Large intestine (tissue), 3 donors: Measurements from ENCODE around the gene FBXL17. TPM values are rescaled to one million over a fixed set of nuclear protein-coding genes. Genes with fewer than 3 reads are reported as not detected.

Source experiments
- DNase-seq, 2 donors: peaks; one replicate each; pipeline versions ENCODE4 v3.0.0 to v3.0.0-alpha.2; 2013
- H3K27ac ChIP-seq: one replicate; pipeline ENCODE4 v1.5.1; 2013; ENCODE audit warnings: low read length
- H3K27me3 ChIP-seq: 2 replicates; pipeline ENCODE4 v1.6.1; 2013; ENCODE audit warnings: low read length; ENCODE audit not compliant: control insufficient read depth, insufficient read depth
- H3K36me3 ChIP-seq: 2 replicates; pipeline ENCODE4 v1.6.1; 2013; ENCODE audit warnings: low read length; ENCODE audit not compliant: control insufficient read depth, insufficient read depth
- H3K4me1 ChIP-seq: one replicate; pipeline ENCODE4 v1.6.1; 2013; ENCODE audit warnings: low read length; ENCODE audit not compliant: control insufficient read depth, insufficient read depth
- H3K4me3 ChIP-seq: one replicate; pipeline ENCODE4 v1.5.1; 2013; ENCODE audit warnings: low read length
- H3K9me3 ChIP-seq: one replicate; pipeline ENCODE4 v1.6.1; 2013; ENCODE audit warnings: mild to moderate bottlenecking, low read depth, low read length, moderate library complexity; ENCODE audit not compliant: control insufficient read depth
- WGBS: methylation state at CpG from one replicate; pipeline ENCODE4 v1.1.5; 2013; ENCODE audit warnings: low lambda C conversion rate; ENCODE audit not compliant: insufficient coverage; 5-methylcytosine and 5-hydroxymethylcytosine counted together
- polyA plus RNA-seq: library from polyadenylated mRNA; unstranded; fragments of 120-200 nt; gene quantifications from one replicate; pipeline ENCODE4 v1.2.1, GENCODE V29; 2013

The FBXL17 gene
- polyA plus RNA-seq, 1 donor, result 20.4 TPM

DNA sequence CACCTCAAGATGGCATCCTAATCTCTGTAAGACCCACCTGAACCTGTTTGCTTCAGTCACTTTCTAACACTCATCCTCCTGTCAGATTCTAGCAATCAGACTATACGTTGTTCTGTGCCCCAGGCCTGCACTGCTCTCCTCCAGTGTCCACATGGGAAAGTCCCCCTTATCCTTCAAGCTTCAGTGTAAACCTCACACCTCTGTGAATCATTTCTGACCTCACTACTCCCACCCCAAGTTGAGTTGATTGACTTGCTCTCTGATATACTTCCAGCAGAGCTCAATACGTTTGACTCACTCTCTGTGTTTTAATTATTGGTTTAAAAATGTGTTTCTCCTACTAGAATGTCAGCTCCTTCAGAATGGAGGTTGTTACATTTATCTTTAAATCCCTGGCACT lies 240.2 kb downstream of the FBXL17 start:
- WGBS, result 40% methylated on average over 1 of the region's 2 CpGs

DNA sequence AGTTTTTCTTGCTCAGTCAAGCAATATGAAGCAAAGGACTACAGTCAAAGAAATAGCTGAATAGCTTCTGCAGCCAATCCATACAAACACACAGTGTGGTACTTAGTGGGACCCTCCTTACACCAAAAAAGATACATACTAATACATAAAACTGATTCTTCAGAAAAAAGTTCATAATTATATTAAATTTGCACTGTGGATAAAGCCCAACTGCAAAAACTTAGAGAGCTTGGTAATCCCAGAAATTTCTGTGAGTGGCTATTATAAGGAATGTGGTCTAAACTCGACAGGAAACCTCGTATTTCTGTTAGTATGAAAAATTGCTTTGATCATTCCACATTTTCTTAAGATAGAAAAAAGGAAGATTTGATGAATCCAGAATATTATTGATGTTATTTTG lies 245.4 kb downstream of the FBXL17 start:
- H3K27me3 ChIP-seq, result no peaks in the 10 kb centered on the region
- no peak overlapping the region for H3K27ac ChIP-seq
- H3K36me3 ChIP-seq, result no peaks in the 10 kb centered on the region
- no peaks in the 10 kb centered on the region for H3K9me3 ChIP-seq
- WGBS, result 100% methylated on average over 2 of the region's 2 CpGs
- H3K4me3 ChIP-seq, result no peak overlapping the region
- no peak for DNase-seq
- H3K4me1 ChIP-seq, result no peaks in the 10 kb centered on the region

More for the DNA sequence above, 240.2 kb downstream of the FBXL17 start:
- Histone ChIP-seq H3K9me3 (no peaks in the 10 kb centered on the region), H3K4me1 (no peaks in the 10 kb centered on the region), H3K36me3 (no peaks in the 10 kb centered on the region), H3K4me3 (no peak overlapping the region), H3K27me3 (no peaks in the 10 kb centered on the region), H3K27ac (no peak overlapping the region)
- no peak for DNase-seq

DNA sequence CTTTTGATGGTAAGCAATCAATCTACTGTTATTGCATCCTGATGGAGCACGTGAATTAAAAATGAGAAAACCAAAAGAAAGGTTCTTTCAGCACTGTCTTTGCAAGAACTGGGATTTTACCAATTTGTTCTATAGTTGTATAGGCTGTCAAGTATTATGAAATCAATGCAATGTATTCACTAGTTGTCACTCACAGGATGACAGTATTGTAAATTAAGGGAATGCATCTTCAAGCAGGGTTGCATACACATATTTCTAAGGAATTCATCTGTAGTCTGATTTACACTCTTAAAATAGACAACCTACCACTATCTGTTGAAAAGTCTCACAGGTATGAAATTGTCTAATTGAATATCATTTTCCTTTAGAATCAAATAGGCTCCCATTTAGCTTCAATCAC lies 252.8 kb downstream of the FBXL17 start:
- Histone ChIP-seq H3K4me1 (no peaks in the 10 kb centered on the region), H3K27me3 (no peaks in the 10 kb centered on the region), H3K9me3 (no peaks in the 10 kb centered on the region), H3K4me3 (no peak overlapping the region), H3K36me3 (no peaks in the 10 kb centered on the region), H3K27ac (no peak overlapping the region)
- DNase-seq, result no peak
- 100% methylated on average over 1 of the region's 1 CpG for WGBS

- no peaks in the 10 kb centered on the region for H3K27me3 ChIP-seq
- WGBS, result 83% methylated on average over 2 of the region's 3 CpGs
These were observed 256.0 kb downstream of the FBXL17 start for GRCh38 chr5:108125771-108126511.

DNA sequence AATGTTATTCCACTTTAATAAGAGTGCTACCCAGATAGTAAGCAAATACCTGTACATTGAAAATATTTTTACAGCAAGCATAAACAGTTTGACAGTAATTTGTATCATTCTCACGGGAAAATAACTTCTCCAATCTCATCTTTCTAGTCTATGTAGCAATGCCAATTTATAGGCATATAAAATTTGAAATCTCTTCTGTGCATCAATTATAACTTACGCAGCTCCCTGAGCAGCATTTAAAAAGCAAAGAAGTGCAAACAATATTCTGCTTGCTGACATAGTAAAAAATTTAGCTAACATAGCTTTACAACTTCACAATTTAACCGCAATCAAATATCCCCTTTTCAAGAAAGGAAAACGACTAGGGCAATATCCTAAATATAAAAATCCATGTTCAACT lies 257.3 kb downstream of the FBXL17 start:
- no peak for DNase-seq
- Histone ChIP-seq H3K4me1 (no peaks in the 10 kb centered on the region), H3K27ac (no peak overlapping the region), H3K27me3 (no peaks in the 10 kb centered on the region), H3K36me3 (no peaks in the 10 kb centered on the region), H3K9me3 (no peaks in the 10 kb centered on the region), H3K4me3 (no peak overlapping the region)
- 88% methylated on average over 4 of the region's 4 CpGs for WGBS

More at GRCh38 chr5:108125771-108126511, 256.0 kb downstream of the FBXL17 start:
- Histone ChIP-seq H3K27ac (no peak overlapping the region), H3K4me1 (no peaks in the 10 kb centered on the region), H3K9me3 (no peaks in the 10 kb centered on the region), H3K4me3 (no peak overlapping the region), H3K36me3 (no peaks in the 10 kb centered on the region)
- no peak for DNase-seq

GRCh38 chr5:108122702-108123101 lies 259.2 kb downstream of the FBXL17 start:
- no peaks in the 10 kb centered on the region for H3K36me3 ChIP-seq
- no peak for DNase-seq
- no CpG with 5 or more reads among the region's 4 CpGs for WGBS
- H3K4me3 ChIP-seq, result no peak overlapping the region
- H3K4me1 ChIP-seq, result no peaks in the 10 kb centered on the region
- H3K9me3 ChIP-seq, result no peaks in the 10 kb centered on the region
- H3K27me3 ChIP-seq, result no peaks in the 10 kb centered on the region
- no peak overlapping the region for H3K27ac ChIP-seq

GRCh38 chr5:108118813-108119514 lies 262.9 kb downstream of the FBXL17 start:
- Histone ChIP-seq H3K9me3 (no peaks in the 10 kb centered on the region), H3K27me3 (no peaks in the 10 kb centered on the region), H3K36me3 (no peaks in the 10 kb centered on the region), H3K27ac (no peak overlapping the region), H3K4me1 (no peaks in the 10 kb centered on the region), H3K4me3 (no peak overlapping the region)
- 100% methylated on average over 1 of the region's 2 CpGs for whole genome bisulfite sequencing
- no peak for DNase-seq

- Histone ChIP-seq H3K4me3 (no peak overlapping the region), H3K36me3 (no peaks in the 10 kb centered on the region), H3K27me3 (no peaks in the 10 kb centered on the region), H3K27ac (no peak overlapping the region), H3K9me3 (peaks cover 4% of the 10 kb centered on the region), H3K4me1 (no peaks in the 10 kb centered on the region)
- DNase-seq, result no peak
These were observed 266.2 kb downstream of the FBXL17 start for GRCh38 chr5:108115673-108116072.

- no peak for DNase-seq
- WGBS, result 92% methylated on average over 2 of the region's 2 CpGs
- H3K9me3 ChIP-seq, result peaks cover 4% of the 10 kb centered on the region
- H3K4me3 ChIP-seq, result no peak overlapping the region
- no peak overlapping the region for H3K27ac ChIP-seq
- no peaks in the 10 kb centered on the region for H3K27me3 ChIP-seq
- H3K4me1 ChIP-seq, result no peaks in the 10 kb centered on the region
- no peaks in the 10 kb centered on the region for H3K36me3 ChIP-seq
These were observed 267.9 kb downstream of the FBXL17 start for GRCh38 chr5:108113950-108114349.

GRCh38 chr5:108111736-108112135 lies 270.2 kb downstream of the FBXL17 start:
- Histone ChIP-seq H3K27me3 (no peaks in the 10 kb centered on the region), H3K36me3 (no peaks in the 10 kb centered on the region), H3K4me3 (no peak overlapping the region), H3K27ac (no peak overlapping the region), H3K9me3 (peaks cover 4% of the 10 kb centered on the region), H3K4me1 (no peaks in the 10 kb centered on the region)
- no CpG with 5 or more reads among the region's 2 CpGs for WGBS
- DNase-seq, result no peak

DNA sequence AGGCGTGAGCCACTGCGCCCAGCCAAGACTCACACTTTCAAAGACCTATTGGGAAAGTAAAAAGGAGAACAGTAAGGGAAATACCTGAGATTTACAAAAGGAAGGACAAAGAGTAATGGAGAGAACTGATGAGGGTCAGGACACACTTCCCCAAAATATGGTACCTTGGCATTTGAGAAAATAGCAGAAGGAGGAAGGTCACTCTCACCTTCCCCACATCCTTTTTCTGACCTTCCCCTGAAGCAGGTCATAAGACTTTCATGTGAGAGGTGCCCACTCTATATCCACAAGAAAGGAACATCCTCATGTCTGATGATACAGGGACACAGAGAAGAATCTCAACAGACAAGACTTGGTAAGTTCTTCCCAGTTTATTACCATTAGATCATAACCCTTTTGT lies 272.8 kb downstream of the FBXL17 start:
- no peak overlapping the region for H3K27ac ChIP-seq
- no CpG with 5 or more reads among the region's 2 CpGs for WGBS
- no peak for DNase-seq

More for the DNA sequence above, 272.8 kb downstream of the FBXL17 start:
- peaks cover 4% of the 10 kb centered on the region for H3K9me3 ChIP-seq
- H3K27me3 ChIP-seq, result no peaks in the 10 kb centered on the region
- no peak overlapping the region for H3K4me3 ChIP-seq
- H3K4me1 ChIP-seq, result no peaks in the 10 kb centered on the region
- H3K36me3 ChIP-seq, result no peaks in the 10 kb centered on the region
